SK-N-SH treated with all-trans-retinoic acid at 6 μM for 48 hours (cell line): ENCODE data around the gene FOXE3.

Experiments
- ATAC-seq: fragments of 200-7000 bp; cut with Tn5 transposase; 3 replicates; pipeline ENCODE4 v1.9.1; 2020; ENCODE audit warnings: mild to moderate bottlenecking, moderate library complexity
- ARNTL ChIP-seq: fragments of 450-650 bp; formaldehyde crosslinking; IDR thresholded peaks from 2 replicates; pipeline ENCODE4 v1.5.0; 2020; ENCODE audit warnings: low read depth, mild to moderate bottlenecking, moderate library complexity, borderline replicate concordance
- CSDC2 ChIP-seq: fragments of 250-450 bp; sonication (Bioruptor Pico); IDR thresholded peaks from 2 replicates; pipeline ENCODE4 v1.5.0; 2020; ENCODE audit warnings: mild to moderate bottlenecking, moderate library complexity
- CSRNP3 ChIP-seq: fragments of 250-450 bp; sonication (Bioruptor Pico); IDR thresholded peaks from 2 replicates; pipeline ENCODE4 v1.5.1; 2021; ENCODE audit warnings: mild to moderate bottlenecking, moderate library complexity
- ESRRG ChIP-seq: fragments of 250-450 bp; sonication (Bioruptor Pico); IDR thresholded peaks from 2 replicates; pipeline ENCODE4 v1.6.1; 2021; ENCODE audit warnings: mild to moderate bottlenecking
- ISL1 ChIP-seq: fragments of 250-450 bp; sonication (Bioruptor Pico); IDR thresholded peaks from 2 replicates; pipeline ENCODE4 v2.1.2; 2022; ENCODE audit warnings: mild to moderate bottlenecking, moderate library complexity
- PATZ1 ChIP-seq: fragments of 250-450 bp; sonication (Bioruptor Pico); IDR thresholded peaks from 2 replicates; pipeline ENCODE4 v1.8.0; 2020; ENCODE audit warnings: mild to moderate bottlenecking, moderate library complexity, borderline replicate concordance
- POU6F1 ChIP-seq: fragments of 250-450 bp; sonication (Bioruptor Pico); IDR thresholded peaks from 2 replicates; pipeline ENCODE4 v1.8.0; 2021; ENCODE audit warnings: low read depth, mild to moderate bottlenecking, moderate library complexity, borderline replicate concordance
- RARB ChIP-seq: fragments of 250-450 bp; sonication (Bioruptor Pico); IDR thresholded peaks from 2 replicates; pipeline ENCODE4 v1.8.0; 2021; ENCODE audit warnings: mild to moderate bottlenecking, moderate library complexity
- SNAI2 ChIP-seq: fragments of 250-450 bp; sonication (Bioruptor Pico); IDR thresholded peaks from 2 replicates; pipeline ENCODE4 v1.5.0; 2020; ENCODE audit warnings: mild to moderate bottlenecking, moderate library complexity
- TCF4 ChIP-seq: fragments of 250-450 bp; sonication (Bioruptor Pico); IDR thresholded peaks from 2 replicates; pipeline ENCODE4 v1.8.0; 2021; ENCODE audit warnings: mild to moderate bottlenecking, moderate library complexity, borderline replicate concordance
- TSHZ2 ChIP-seq: fragments of 250-450 bp; sonication (Bioruptor Pico); IDR thresholded peaks from 2 replicates; pipeline ENCODE4 v1.5.0; 2020; ENCODE audit warnings: mild to moderate bottlenecking, moderate library complexity
- ZC3H10 ChIP-seq: fragments of 250-450 bp; sonication (Bioruptor Pico); IDR thresholded peaks from 2 replicates; pipeline ENCODE4 v1.5.1; 2021; ENCODE audit warnings: mild to moderate bottlenecking, moderate library complexity
- ZFP3 ChIP-seq: fragments of 250-450 bp; sonication (Bioruptor Pico); IDR thresholded peaks from 2 replicates; pipeline ENCODE4 v1.5.0; 2020; ENCODE audit warnings: mild to moderate bottlenecking, moderate library complexity
- ZFP30 ChIP-seq: fragments of 450-650 bp; formaldehyde crosslinking; IDR thresholded peaks from 2 replicates; pipeline ENCODE4 v1.5.0; 2022; ENCODE audit warnings: mild to moderate bottlenecking, moderate library complexity
- ZNF565 ChIP-seq: fragments of 450-650 bp; formaldehyde crosslinking; conservative IDR thresholded peaks from 2 replicates; pipeline ENCODE4 v1.5.0; 2020; ENCODE audit warnings: low read depth, mild to moderate bottlenecking, moderate library complexity
- ZNF8 ChIP-seq: fragments of 450-650 bp; formaldehyde crosslinking; IDR thresholded peaks from 2 replicates; pipeline ENCODE4 v1.5.0; 2020; ENCODE audit warnings: mild to moderate bottlenecking, moderate library complexity

The FOXE3 gene

GRCh38 chr1:47389731-47390130, 26.4 kb upstream of the FOXE3 start:
- no peak for ATAC-seq
- TF ChIP-seq ZNF8 (CRISPR knock-in tag) (no peak), ESRRG (CRISPR knock-in tag) (no peak), ZC3H10 (CRISPR knock-in tag) (no peak), POU6F1 (CRISPR knock-in tag) (no peak), CSDC2 (CRISPR knock-in tag) (no peak), ARNTL (CRISPR knock-in tag) (no peak), ZFP30 (CRISPR knock-in tag) (no peak), RARB (CRISPR knock-in tag) (no peak), TSHZ2 (no peak), CSRNP3 (no peak)
- TF ChIP-seq, all 23 proteins: peak for 0

GRCh38 chr1:47390843-47391242, 25.2 kb upstream of the FOXE3 start:
- no peak for ATAC-seq
- TF ChIP-seq SNAI2 (CRISPR knock-in tag) (no peak), ZFP3 (CRISPR knock-in tag) (no peak), ARNTL (CRISPR knock-in tag) (no peak), ISL1 (no peak), PATZ1 (CRISPR knock-in tag) (no peak), CSRNP3 (no peak), TCF4 (no peak), POU6F1 (CRISPR knock-in tag) (no peak)

- TF ChIP-seq PATZ1 (CRISPR knock-in tag) (no peak), ZNF565 (no peak), RARB (CRISPR knock-in tag) (no peak), SNAI2 (CRISPR knock-in tag) (no peak), CSRNP3 (no peak)
- TF ChIP-seq, all 23 proteins: peak for 0
- no peak for ATAC-seq
Observed at GRCh38 chr1:47393141-47393540, 22.9 kb upstream of the FOXE3 start.
